ENCODE results near the gene SLC19A1. TPM values are rescaled to one million over a fixed set of nuclear protein-coding genes. Genes with fewer than 3 reads are reported as not detected.

Gene SLC19A1
- total RNA-seq, 1 experiment from 2014 or later: 25.4 TPM

- DNase-seq (ENCODE audit: unreplicated experiment): no peak
- intact Hi-C loops (cut with micrococcal nuclease): loop anchor here (5.0 kb wide), 1 partner anchor 330 kb away; no protein-coding TSS in a partner anchor
- no TSS peak for BruUV-seq (replicated peaks)
- POLR2A ChIA-PET: interaction anchor here (1.1 to 1.6 kb wide), 2 partner anchors 13 to 81 kb away, joined by 3 to 5 read pairs; no protein-coding TSS in a partner anchor
- CTCF ChIA-PET: interaction anchor here (0.6 to 1.2 kb wide), 4 partner anchors 72 to 410 kb away, joined by 3 to 5 read pairs (median 4); no protein-coding TSS in a partner anchor
- no peak for TF ChIP-seq CTCF (IDR thresholded peaks at IDR 0.05; ENCODE audit: unreplicated experiment)
- no peaks in the 10 kb centered on the region for H3K9me3 Mint-ChIP-seq (ENCODE audit: unreplicated experiment)
- no peak overlapping the region for H3K4me3 Mint-ChIP-seq (ENCODE audit: unreplicated experiment)
- peak overlapping the region; percentile 92 for H3K27ac Mint-ChIP-seq (ENCODE audit: low read depth, unreplicated experiment)
- peaks cover 6% of the 10 kb centered on the region for H3K36me3 Mint-ChIP-seq (ENCODE audit: insufficient read depth, unreplicated experiment)
- H3K27me3 Mint-ChIP-seq (ENCODE audit: insufficient read depth, unreplicated experiment): no peaks in the 10 kb centered on the region
- H3K4me1 Mint-ChIP-seq (ENCODE audit: insufficient read depth, unreplicated experiment): peaks cover 19% of the 10 kb centered on the region
These were observed 9.8 kb upstream of the SLC19A1 start for GRCh38 chr21:45551783-45552695.

- Mint-ChIP-seq H3K4me3 (ENCODE audit: unreplicated experiment) (no peak overlapping the region), H3K27me3 (ENCODE audit: insufficient read depth, unreplicated experiment) (no peaks in the 10 kb centered on the region), H3K36me3 (ENCODE audit: insufficient read depth, unreplicated experiment) (peaks cover 6% of the 10 kb centered on the region), H3K9me3 (ENCODE audit: unreplicated experiment) (no peaks in the 10 kb centered on the region), H3K27ac (ENCODE audit: low read depth, unreplicated experiment) (peak overlapping the region; percentile 92), H3K4me1 (ENCODE audit: insufficient read depth, unreplicated experiment) (peaks cover 19% of the 10 kb centered on the region)
- CTCF ChIA-PET: interaction anchor here (0.7 to 1.2 kb wide), 2 partner anchors 46 to 410 kb away, joined by 4 to 5 read pairs; no protein-coding TSS in a partner anchor
- POLR2A ChIA-PET: interaction anchor here (1.1 to 1.6 kb wide), 2 partner anchors 12 to 80 kb away, joined by 3 to 5 read pairs; no protein-coding TSS in a partner anchor
- intact Hi-C loops (cut with micrococcal nuclease): loop anchor here (5.0 kb wide), 1 partner anchor 331 kb away; no protein-coding TSS in a partner anchor
- peak; percentile 80 for DNase-seq (ENCODE audit: unreplicated experiment)
- TF ChIP-seq CTCF (IDR thresholded peaks at IDR 0.05; ENCODE audit: unreplicated experiment): no peak
- BruUV-seq (replicated peaks): no TSS peak
These were observed 9.1 kb upstream of the SLC19A1 start for GRCh38 chr21:45551316-45551715.

- CTCF ChIA-PET: interaction anchor here (0.7 to 1.2 kb wide), 3 partner anchors 46 to 413 kb away, joined by 3 to 5 read pairs (median 4); no protein-coding TSS in a partner anchor
- Mint-ChIP-seq H3K27ac (ENCODE audit: low read depth, unreplicated experiment) (peak overlapping the region; percentile 92), H3K4me1 (ENCODE audit: insufficient read depth, unreplicated experiment) (peaks cover 19% of the 10 kb centered on the region), H3K27me3 (ENCODE audit: insufficient read depth, unreplicated experiment) (no peaks in the 10 kb centered on the region), H3K36me3 (ENCODE audit: insufficient read depth, unreplicated experiment) (peaks cover 6% of the 10 kb centered on the region), H3K4me3 (ENCODE audit: unreplicated experiment) (no peak overlapping the region), H3K9me3 (ENCODE audit: unreplicated experiment) (no peaks in the 10 kb centered on the region)
- TF ChIP-seq CTCF (IDR thresholded peaks at IDR 0.05; ENCODE audit: unreplicated experiment): no peak
- POLR2A ChIA-PET: interaction anchor here (1.1 to 1.6 kb wide), 2 partner anchors 12 to 79 kb away, joined by 3 to 5 read pairs; no protein-coding TSS in a partner anchor
- no TSS peak for BruUV-seq (replicated peaks)
- intact Hi-C loops (cut with micrococcal nuclease): loop anchor here (5.0 kb wide), 1 partner anchor 332 kb away; no protein-coding TSS in a partner anchor
- DNase-seq (ENCODE audit: unreplicated experiment): no peak
These were observed 8.4 kb upstream of the SLC19A1 start for GRCh38 chr21:45550522-45551210.
